ENCODE data around the gene POU5F1.
"Not testable (repeated sequence)": the region's sequence is repeated elsewhere in the genome, so short reads cannot be mapped to it uniquely, and the experiment has no call there.

Gene POU5F1

GRCh38 chr6:31197559-31198305 lies 27.2 kb upstream of the POU5F1 start:
- Mint-ChIP-seq H3K9me3 (peaks cover 3% of the 10 kb centered on the region), H3K27me3 (ENCODE audit: low read depth) (no peaks in the 10 kb centered on the region), H3K4me1 (ENCODE audit: low read depth) (peaks cover 41% of the 10 kb centered on the region), H3K4me3 (peak overlapping the region; percentile 75), H3K27ac (peak overlapping the region; percentile 99), H3K36me3 (ENCODE audit: low read depth) (peaks cover 30% of the 10 kb centered on the region)

GRCh38 chr6:31196251-31197022 lies 26.0 kb upstream of the POU5F1 start:
- H3K4me1 Mint-ChIP-seq (ENCODE audit: low read depth) = peaks cover 32% of the 10 kb centered on the region
- peak overlapping the region; percentile 99 for H3K27ac Mint-ChIP-seq
- not testable (repeated sequence) for H3K9me3 Mint-ChIP-seq; H3K27me3 Mint-ChIP-seq (ENCODE audit: low read depth)
- peak overlapping the region; percentile 75 for H3K4me3 Mint-ChIP-seq
- H3K36me3 Mint-ChIP-seq (ENCODE audit: low read depth) = peaks cover 24% of the 10 kb centered on the region

DNA sequence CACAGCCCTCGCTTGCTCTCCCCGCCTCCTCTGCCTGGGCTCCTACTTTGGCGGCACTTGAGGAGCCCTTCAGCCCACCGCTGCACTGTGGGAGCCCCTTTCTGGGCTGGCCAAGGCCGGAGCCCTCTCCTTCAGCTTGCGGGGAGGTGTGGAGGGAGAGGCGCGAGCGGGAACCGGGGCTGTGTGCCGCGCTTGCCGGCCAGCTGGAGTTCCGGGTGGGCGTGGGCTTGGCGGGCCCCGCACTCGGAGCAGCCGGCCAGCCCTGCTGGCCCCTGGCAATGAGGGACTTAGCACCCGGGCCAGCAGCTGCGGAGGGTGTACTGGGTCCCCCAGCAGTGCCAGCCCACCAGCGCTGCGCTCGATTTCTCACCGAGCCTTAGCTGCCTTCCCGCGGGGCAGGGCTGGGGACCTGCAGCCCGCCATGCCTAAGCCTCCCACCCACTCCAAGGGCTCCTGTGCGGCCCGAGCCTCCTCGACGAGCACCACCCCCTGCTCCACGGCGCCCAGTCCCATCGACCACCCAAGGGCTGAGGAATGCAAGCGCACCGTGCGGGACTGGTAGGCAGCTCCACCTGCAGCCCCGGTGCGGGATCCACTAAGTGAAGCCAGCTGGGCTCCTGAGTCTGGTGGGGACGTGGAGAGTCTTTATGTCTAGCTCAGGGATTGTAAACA lies 25.0 kb upstream of the POU5F1 start:
- not testable (repeated sequence) for H3K27ac Mint-ChIP-seq; H3K4me3 Mint-ChIP-seq; H3K9me3 Mint-ChIP-seq; H3K27me3 Mint-ChIP-seq (ENCODE audit: low read depth)
- Mint-ChIP-seq H3K4me1 (ENCODE audit: low read depth) (peaks cover 28% of the 10 kb centered on the region), H3K36me3 (ENCODE audit: low read depth) (peaks cover 17% of the 10 kb centered on the region)

DNA sequence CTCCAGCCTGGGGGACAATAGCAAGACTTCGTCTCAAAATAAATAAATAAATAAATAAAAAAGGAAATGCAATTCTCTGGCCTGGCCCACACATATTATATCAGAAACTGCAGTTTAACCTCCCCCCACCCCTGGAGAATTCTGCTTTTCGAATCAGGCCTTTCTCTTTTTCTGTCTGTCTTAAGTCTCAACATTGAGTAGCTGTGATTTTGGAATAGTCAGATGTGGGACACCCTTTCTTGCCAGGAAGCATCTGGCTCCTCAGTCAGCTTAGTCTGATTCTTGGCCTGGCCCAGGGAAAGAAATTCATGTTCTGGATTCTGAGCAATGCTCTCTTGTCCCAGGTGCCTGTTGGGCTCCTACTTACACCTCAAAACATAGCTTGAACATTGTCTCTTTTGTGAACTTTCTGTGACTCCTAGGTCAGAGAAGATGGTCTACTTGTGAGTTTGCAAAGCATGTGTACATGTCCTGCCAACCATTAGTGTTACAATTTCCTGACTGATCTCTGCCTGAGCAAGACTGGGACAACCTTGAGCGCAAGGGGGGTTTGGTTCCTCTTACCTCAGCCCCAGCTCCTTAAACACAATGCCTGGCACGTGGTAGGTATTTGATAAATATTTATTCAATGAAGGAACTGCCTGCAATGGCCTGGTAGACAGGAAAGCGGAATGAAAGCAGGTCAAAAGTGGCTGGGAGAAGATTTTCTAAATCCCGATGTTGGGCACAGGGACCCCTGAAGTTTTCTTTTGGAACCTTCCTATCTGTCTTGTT lies 23.8 kb upstream of the POU5F1 start:
- peaks cover 21% of the 10 kb centered on the region for H3K4me1 Mint-ChIP-seq (ENCODE audit: low read depth)
- peaks cover 11% of the 10 kb centered on the region for H3K36me3 Mint-ChIP-seq (ENCODE audit: low read depth)
- no peak overlapping the region for H3K4me3 Mint-ChIP-seq
- H3K27ac Mint-ChIP-seq = no peak overlapping the region
- no peaks in the 10 kb centered on the region for H3K27me3 Mint-ChIP-seq (ENCODE audit: low read depth)
- no peaks in the 10 kb centered on the region for H3K9me3 Mint-ChIP-seq

DNA sequence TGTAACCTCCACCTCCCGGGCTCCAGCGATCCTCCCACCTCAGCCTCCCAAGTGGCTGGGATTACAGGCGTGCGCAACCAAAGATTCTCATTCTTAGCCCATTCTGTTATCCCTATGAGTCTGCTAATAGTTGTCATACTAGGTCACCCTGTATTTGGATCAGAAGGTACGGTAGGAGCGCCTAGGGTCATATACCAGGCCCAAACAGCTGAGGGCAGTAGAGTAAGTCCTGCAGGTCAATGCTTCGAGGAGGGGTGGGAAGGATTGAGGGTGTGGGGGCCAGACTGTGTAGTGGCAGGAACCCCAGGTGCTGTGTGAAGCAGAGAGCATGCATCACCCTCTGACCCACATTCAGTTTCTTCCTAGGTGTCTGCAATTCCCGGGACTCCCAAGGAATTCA lies 22.7 kb upstream of the POU5F1 start:
- H3K27ac Mint-ChIP-seq = no peak overlapping the region
- no peak overlapping the region for H3K4me3 Mint-ChIP-seq
- peaks cover 5% of the 10 kb centered on the region for H3K36me3 Mint-ChIP-seq (ENCODE audit: low read depth)
- H3K9me3 Mint-ChIP-seq = no peaks in the 10 kb centered on the region
- peaks cover 16% of the 10 kb centered on the region for H3K4me1 Mint-ChIP-seq (ENCODE audit: low read depth)
- no peaks in the 10 kb centered on the region for H3K27me3 Mint-ChIP-seq (ENCODE audit: low read depth)

DNA sequence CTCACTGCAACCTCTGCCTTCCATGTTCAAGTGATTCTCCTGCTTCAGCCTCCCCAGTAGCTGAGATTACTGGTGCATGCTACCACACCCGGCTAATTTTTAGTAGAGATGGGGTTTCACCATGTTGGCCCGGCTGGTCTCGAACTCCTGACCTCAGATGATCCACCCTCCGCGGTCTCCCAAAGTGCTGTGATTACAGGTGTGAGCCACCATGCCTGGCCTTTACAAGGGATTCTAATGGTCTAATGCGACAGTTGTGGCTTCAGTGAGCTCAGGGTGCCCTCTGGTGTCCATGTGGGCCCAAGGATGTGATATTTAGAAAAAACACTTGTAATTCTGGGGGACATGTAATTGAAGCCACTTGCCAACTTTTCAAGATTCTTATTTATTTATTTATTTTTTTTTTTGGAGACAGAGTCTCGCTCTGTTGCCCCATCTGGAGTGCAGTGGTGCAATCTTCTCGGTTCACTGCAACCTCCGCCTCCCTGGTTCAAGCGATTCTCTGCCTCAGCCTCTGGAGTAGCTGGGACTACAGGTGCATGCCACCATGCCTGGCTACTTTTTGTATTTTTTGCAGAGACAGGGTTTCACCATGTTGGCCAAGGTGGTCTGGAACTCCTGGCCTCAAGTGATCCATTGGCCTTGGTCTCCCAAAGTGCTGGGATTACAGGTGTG lies 22.1 kb upstream of the POU5F1 start:
- not testable (repeated sequence) for H3K27me3 Mint-ChIP-seq (ENCODE audit: low read depth); H3K4me3 Mint-ChIP-seq; H3K36me3 Mint-ChIP-seq (ENCODE audit: low read depth); H3K9me3 Mint-ChIP-seq; H3K27ac Mint-ChIP-seq
- H3K4me1 Mint-ChIP-seq (ENCODE audit: low read depth) = peaks cover 16% of the 10 kb centered on the region

- Mint-ChIP-seq H3K27me3 (ENCODE audit: low read depth) (no peaks in the 10 kb centered on the region), H3K4me3 (no peak overlapping the region), H3K27ac (no peak overlapping the region), H3K4me1 (ENCODE audit: low read depth) (peaks cover 14% of the 10 kb centered on the region), H3K9me3 (no peaks in the 10 kb centered on the region), H3K36me3 (ENCODE audit: low read depth) (peaks cover 3% of the 10 kb centered on the region)
Measured at GRCh38 chr6:31190488-31190887, 20.0 kb upstream of the POU5F1 start.

- H3K4me1 Mint-ChIP-seq (ENCODE audit: low read depth); H3K27me3 Mint-ChIP-seq (ENCODE audit: low read depth); H3K9me3 Mint-ChIP-seq; H3K27ac Mint-ChIP-seq; H3K4me3 Mint-ChIP-seq; H3K36me3 Mint-ChIP-seq (ENCODE audit: low read depth): not testable (repeated sequence)
Measured at GRCh38 chr6:31189223-31189622, 18.7 kb upstream of the POU5F1 start.

GRCh38 chr6:31187780-31188194 lies 17.3 kb upstream of the POU5F1 start:
- Mint-ChIP-seq H3K27ac (no peak overlapping the region), H3K27me3 (ENCODE audit: low read depth) (no peaks in the 10 kb centered on the region), H3K4me1 (ENCODE audit: low read depth) (peaks cover 8% of the 10 kb centered on the region), H3K4me3 (no peak overlapping the region), H3K36me3 (ENCODE audit: low read depth) (no peaks in the 10 kb centered on the region), H3K9me3 (no peaks in the 10 kb centered on the region)

- Mint-ChIP-seq H3K27ac (no peak overlapping the region), H3K9me3 (no peaks in the 10 kb centered on the region), H3K27me3 (ENCODE audit: low read depth) (no peaks in the 10 kb centered on the region), H3K4me1 (ENCODE audit: low read depth) (peaks cover 8% of the 10 kb centered on the region), H3K4me3 (no peak overlapping the region), H3K36me3 (ENCODE audit: low read depth) (no peaks in the 10 kb centered on the region)
Measured at GRCh38 chr6:31186052-31186734, 15.7 kb upstream of the POU5F1 start.

- not testable (repeated sequence) for H3K27me3 Mint-ChIP-seq (ENCODE audit: low read depth); H3K4me3 Mint-ChIP-seq; H3K36me3 Mint-ChIP-seq (ENCODE audit: low read depth); H3K4me1 Mint-ChIP-seq (ENCODE audit: low read depth); H3K9me3 Mint-ChIP-seq; H3K27ac Mint-ChIP-seq
Measured at GRCh38 chr6:31185695-31186051, 15.2 kb upstream of the POU5F1 start.

- H3K27me3 Mint-ChIP-seq (ENCODE audit: low read depth); H3K27ac Mint-ChIP-seq; H3K9me3 Mint-ChIP-seq; H3K4me1 Mint-ChIP-seq (ENCODE audit: low read depth); H3K4me3 Mint-ChIP-seq; H3K36me3 Mint-ChIP-seq (ENCODE audit: low read depth): not testable (repeated sequence)
Measured at GRCh38 chr6:31183859-31184258, 13.4 kb upstream of the POU5F1 start.

- peaks cover 13% of the 10 kb centered on the region for H3K4me1 Mint-ChIP-seq (ENCODE audit: low read depth)
- H3K9me3 Mint-ChIP-seq; H3K27ac Mint-ChIP-seq; H3K36me3 Mint-ChIP-seq (ENCODE audit: low read depth); H3K27me3 Mint-ChIP-seq (ENCODE audit: low read depth); H3K4me3 Mint-ChIP-seq: not testable (repeated sequence)
Measured at GRCh38 chr6:31183287-31183686, 12.8 kb upstream of the POU5F1 start.

DNA sequence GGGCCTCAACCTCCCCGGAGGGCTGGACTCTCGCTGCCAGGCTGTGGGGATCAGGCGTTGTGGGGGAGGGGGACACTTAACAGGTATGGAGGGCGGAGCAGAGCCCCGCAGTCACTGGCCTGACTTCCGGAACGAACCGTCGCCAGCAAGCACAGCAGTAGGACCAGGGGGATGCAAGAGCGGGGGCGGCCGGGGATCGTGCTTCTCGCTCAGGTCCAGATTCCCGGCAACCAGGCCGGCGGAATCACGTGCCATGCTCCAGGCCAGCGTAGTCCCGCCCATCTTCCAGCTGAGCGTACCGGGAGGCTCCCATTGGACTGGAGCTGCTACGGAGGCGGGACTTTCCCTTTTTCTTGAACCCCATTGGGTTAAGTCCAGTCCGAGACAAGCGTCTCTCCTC lies 10.0 kb upstream of the POU5F1 start:
- H3K27me3 Mint-ChIP-seq (ENCODE audit: low read depth) = no peaks in the 10 kb centered on the region
- H3K36me3 Mint-ChIP-seq (ENCODE audit: low read depth) = no peaks in the 10 kb centered on the region
- H3K4me1 Mint-ChIP-seq (ENCODE audit: low read depth) = peaks cover 7% of the 10 kb centered on the region
- H3K4me3 Mint-ChIP-seq = peak overlapping the region; percentile 57
- H3K9me3 Mint-ChIP-seq = no peaks in the 10 kb centered on the region
- H3K27ac Mint-ChIP-seq = peak overlapping the region; percentile 23

All from T-helper 1 cell treated with Interleukin-12 subunit alpha and Interleukin-12 subunit beta and Interleukin-4 antibody, amounts not matched to agents 30 μg/mL and 1 μg/mL, for 36 hours (primary cell).